ENCODE results near the gene TLR9. TPM values are rescaled to one million over a fixed set of nuclear protein-coding genes. Genes with fewer than 3 reads are reported as not detected.
"Not testable (repeated sequence)": the region's sequence is repeated elsewhere in the genome, so short reads cannot be mapped to it uniquely, and the experiment has no call there.

The TLR9 gene
- polyA plus RNA-seq, 3 donors from 2014 or later: not detected

DNA sequence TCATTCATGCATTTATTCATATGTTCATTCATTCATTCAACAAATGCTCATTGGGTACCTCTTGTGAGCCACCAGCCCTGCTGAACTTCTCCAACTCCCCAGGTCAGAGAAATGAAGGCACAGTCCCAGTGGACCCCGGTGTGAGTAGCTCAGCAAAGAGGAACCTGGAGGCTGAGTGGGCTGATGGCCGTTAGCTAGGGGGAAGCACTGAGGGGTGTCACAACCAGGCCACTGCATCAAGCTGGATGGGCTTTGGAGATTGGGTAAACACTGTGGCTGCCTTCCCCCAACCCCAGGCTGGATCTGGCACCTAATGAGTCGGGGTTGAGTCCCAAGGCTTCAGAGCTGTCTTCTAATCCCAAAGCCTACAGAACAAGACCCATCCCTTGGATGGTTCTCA is 39.6 kb downstream of the TLR9 start:
- Mint-ChIP-seq H3K27me3 (ENCODE audit: low read depth in 3 of 3) (peaks cover 0 to 2% (median 0%) of the 10 kb centered on the region in 3 donors), H3K27ac (no peak overlapping the region), H3K9me3 (no peaks in the 10 kb centered on the region), H3K4me3 (no peak overlapping the region), H3K4me1 (peaks cover 28 to 30% of the 10 kb centered on the region in 2 donors), H3K36me3 (no peaks in the 10 kb centered on the region)
- no peak for DNase-seq

DNA sequence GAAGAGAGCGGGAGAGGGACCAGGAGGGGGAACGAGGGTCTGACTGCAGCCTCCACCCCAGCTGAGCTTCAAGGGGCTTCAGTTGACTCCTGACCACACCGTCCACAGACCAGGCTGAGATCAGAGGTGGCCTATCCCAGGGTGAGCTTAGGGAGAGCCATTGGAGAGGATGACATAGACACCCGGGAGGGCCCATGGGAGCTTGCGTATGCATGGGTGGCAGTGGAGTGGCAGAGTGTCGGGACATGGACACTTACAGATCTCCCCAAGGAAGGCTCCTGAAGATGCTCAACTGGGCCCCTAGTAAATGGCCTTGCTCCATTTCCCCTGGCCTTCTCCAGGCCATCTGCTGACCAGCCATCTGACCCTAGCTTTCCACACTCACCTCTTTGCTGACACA is 40.1 kb downstream of the TLR9 start:
- H3K27me3 Mint-ChIP-seq (ENCODE audit: low read depth in 3 of 3): peaks cover 0 to 2% (median 0%) of the 10 kb centered on the region in 3 donors
- no peak for DNase-seq
- H3K36me3 Mint-ChIP-seq: no peaks in the 10 kb centered on the region
- no peaks in the 10 kb centered on the region for H3K9me3 Mint-ChIP-seq
- H3K4me3 Mint-ChIP-seq: no peak overlapping the region
- peak overlapping the region in 2 of 6 donors; percentile 10 to 26 for H3K27ac Mint-ChIP-seq
- peaks cover 29 to 34% of the 10 kb centered on the region in 2 donors for H3K4me1 Mint-ChIP-seq

DNA sequence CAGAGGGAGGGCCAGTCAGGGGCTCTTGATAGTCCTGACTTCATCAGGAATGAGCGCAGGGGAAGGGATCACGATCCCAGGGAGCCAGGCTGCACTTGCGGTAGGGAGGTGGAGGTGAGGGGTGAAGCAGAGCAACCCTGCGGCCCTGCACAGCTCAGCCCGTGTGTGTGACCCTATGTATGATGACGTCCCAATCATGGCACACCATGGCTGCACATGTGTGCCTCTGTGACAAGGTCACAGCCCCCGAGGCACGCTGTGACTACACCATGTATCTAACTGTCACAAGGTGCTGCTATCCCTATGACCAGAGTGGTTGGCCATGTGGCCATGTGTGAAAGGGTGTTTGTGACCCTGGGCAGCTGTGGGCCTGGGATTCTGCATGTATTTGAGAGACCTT is 40.8 kb downstream of the TLR9 start:
- Mint-ChIP-seq H3K4me1 (peaks cover 29 to 34% of the 10 kb centered on the region in 2 donors), H3K4me3 (no peak overlapping the region), H3K36me3 (no peaks in the 10 kb centered on the region), H3K27me3 (ENCODE audit: low read depth in 3 of 3) (peaks cover 0 to 2% (median 0%) of the 10 kb centered on the region in 3 donors), H3K27ac (peak overlapping the region in 1 of 6 donors; percentile 57), H3K9me3 (no peaks in the 10 kb centered on the region)
- DNase-seq: no peak

DNA sequence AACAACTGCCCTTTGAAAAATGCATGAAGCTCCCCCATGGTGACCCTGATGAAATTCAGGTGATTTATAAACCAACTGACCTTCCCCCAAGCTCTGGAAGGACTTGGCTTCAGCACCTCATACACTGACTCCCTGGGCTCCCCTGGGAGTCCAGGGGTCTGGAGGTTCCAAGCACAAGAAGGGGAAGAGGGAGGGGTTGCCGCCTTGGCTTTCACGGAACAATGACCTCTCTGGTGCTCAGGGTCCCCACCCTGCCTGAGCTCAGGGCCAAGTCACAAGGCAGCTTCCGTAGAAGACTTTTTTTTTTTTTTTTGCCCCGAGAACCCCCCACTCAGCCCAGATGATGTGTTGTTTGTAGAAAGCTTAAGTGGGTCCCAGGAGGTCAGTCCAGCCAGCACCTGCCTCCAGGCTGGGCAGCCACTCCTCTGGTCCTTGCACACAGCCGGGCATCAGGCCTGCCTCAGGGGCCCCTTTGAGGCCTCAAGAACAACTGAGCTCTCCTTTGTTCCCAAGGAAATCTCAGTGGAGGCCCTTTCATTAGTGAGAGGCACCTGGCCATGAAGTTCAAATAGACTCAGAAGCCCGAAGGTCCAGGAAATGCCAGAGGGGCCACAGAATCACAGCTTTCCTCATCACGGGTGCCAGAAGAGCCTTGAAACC is 41.5 kb downstream of the TLR9 start:
- DNase-seq: no peak
- peak overlapping the region in 2 of 5 donors; percentile 13 to 18 for H3K4me3 Mint-ChIP-seq
- no peaks in the 10 kb centered on the region for H3K36me3 Mint-ChIP-seq

DNA sequence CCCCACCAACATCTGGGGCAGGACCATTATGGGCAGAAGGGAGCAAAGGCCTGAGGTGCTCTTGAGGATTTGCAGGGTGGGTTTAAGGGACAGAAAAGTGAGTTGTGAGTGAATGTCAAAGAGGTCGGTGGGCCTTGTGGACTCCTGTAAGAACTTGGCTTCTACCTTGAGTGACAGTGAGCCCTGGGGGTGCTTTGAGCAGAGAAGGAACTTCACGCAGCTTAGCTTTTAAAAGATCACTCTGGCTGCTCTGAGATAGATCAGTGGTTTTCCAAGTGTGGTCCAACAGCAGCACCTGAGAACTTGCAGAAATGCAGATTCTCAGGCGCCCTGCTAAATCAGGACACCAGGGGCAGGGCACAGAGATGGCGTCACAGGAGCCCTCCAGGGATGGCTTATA is 42.8 kb downstream of the TLR9 start:
- peaks cover 29 to 34% of the 10 kb centered on the region in 2 donors for H3K4me1 Mint-ChIP-seq
- peak overlapping the region; percentile 11 to 66 (median 62) for H3K4me3 Mint-ChIP-seq
- H3K27me3 Mint-ChIP-seq (ENCODE audit: low read depth in 3 of 3): peaks cover 0 to 2% (median 2%) of the 10 kb centered on the region in 3 donors
- peak overlapping the region; percentile 38 to 87 (median 54) for H3K27ac Mint-ChIP-seq
- H3K9me3 Mint-ChIP-seq: no peaks in the 10 kb centered on the region
- H3K36me3 Mint-ChIP-seq: no peaks in the 10 kb centered on the region
- no peak for DNase-seq

More for the DNA sequence above, 41.5 kb downstream of the TLR9 start:
- Mint-ChIP-seq H3K4me1 (peaks cover 29 to 34% of the 10 kb centered on the region in 2 donors), H3K27ac (no peak overlapping the region), H3K27me3 (ENCODE audit: low read depth in 3 of 3) (peaks cover 0 to 2% (median 0%) of the 10 kb centered on the region in 3 donors), H3K9me3 (no peaks in the 10 kb centered on the region)

DNA sequence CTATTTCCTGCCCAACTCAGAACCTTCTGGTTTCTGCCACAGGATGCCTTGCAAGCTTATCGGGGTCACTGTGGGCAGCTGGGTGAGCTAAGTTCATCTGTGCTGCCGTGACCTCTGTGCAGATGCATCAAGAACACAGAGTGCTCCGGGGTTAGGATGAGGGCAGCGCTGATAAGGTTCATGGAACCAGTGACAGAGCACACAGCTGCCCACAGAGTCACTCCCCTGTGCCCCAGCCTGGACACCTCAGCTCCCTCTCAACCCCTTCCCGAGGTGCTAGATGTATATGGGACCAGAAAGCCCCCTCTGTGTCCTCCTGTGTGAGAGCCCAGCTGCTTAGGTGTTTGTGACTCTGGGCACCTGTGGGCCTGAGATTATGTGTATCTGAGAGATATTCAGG is 43.2 kb downstream of the TLR9 start:
- peak; percentile 21 to 47 (median 37) for DNase-seq
- Mint-ChIP-seq H3K27me3 (ENCODE audit: low read depth in 3 of 3) (peaks cover 0 to 2% (median 0%) of the 10 kb centered on the region in 3 donors), H3K27ac (peak overlapping the region; percentile 38 to 87 (median 54)), H3K4me1 (peaks cover 29 to 34% of the 10 kb centered on the region in 2 donors), H3K9me3 (no peaks in the 10 kb centered on the region), H3K4me3 (peak overlapping the region; percentile 11 to 66 (median 62)), H3K36me3 (no peaks in the 10 kb centered on the region)

DNA sequence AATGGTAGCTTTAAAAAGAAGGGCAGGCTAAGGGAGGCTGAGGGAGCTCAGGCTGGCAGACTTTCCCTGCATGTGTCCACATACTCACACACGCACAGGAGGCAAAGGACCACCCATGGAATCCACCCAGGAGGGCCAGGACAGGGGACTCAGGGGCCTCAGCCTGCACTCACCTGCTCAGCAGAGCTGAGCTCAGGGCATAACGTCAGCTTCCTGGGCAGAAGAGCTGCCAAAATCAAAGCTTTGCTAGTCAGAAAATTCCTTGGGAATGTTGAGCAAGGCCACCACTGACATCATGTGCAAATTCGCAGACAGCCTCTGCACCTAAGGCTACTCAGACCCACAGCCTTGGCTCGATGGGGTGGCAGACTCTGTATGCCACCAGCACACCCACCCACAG is 43.9 kb downstream of the TLR9 start:
- Mint-ChIP-seq H3K4me1 (peaks cover 29 to 34% of the 10 kb centered on the region in 2 donors), H3K27ac (peak overlapping the region in 5 of 6 donors; percentile 41 to 87 (median 62))

DNA sequence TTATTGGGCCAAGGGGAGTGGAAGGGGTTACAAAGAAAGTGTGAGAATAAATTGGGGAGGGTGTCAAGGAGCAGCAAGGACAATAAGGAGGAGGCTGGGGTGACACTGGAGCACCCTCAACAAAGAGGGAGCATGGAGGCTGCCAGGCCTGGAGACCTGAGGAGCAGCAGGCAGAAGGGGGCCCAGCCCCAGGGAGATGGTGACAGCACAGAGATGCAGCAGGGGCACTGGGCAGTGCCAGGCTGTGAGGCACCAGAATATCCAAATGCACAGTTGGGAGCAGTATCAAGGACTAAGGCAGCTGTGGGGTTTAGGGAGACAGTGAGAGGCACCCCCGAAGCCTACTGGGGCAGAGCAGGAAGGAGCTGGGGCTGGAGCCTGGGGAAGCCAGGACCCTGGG is 46.9 kb downstream of the TLR9 start:
- Mint-ChIP-seq H3K4me1 (peaks cover 27 to 31% of the 10 kb centered on the region in 2 donors), H3K4me3 (no peak overlapping the region), H3K9me3 (no peaks in the 10 kb centered on the region), H3K36me3 (no peaks in the 10 kb centered on the region), H3K27me3 (ENCODE audit: low read depth in 3 of 3) (peaks cover 0 to 2% (median 2%) of the 10 kb centered on the region in 3 donors), H3K27ac (no peak overlapping the region)
- no peak for DNase-seq

More for the DNA sequence above, 43.9 kb downstream of the TLR9 start:
- Mint-ChIP-seq H3K4me3 (peak overlapping the region in 2 of 5 donors; percentile 12 to 51), H3K9me3 (no peaks in the 10 kb centered on the region), H3K36me3 (no peaks in the 10 kb centered on the region), H3K27me3 (ENCODE audit: low read depth in 3 of 3) (peaks cover 0 to 2% (median 0%) of the 10 kb centered on the region in 3 donors)
- no peak for DNase-seq

DNA sequence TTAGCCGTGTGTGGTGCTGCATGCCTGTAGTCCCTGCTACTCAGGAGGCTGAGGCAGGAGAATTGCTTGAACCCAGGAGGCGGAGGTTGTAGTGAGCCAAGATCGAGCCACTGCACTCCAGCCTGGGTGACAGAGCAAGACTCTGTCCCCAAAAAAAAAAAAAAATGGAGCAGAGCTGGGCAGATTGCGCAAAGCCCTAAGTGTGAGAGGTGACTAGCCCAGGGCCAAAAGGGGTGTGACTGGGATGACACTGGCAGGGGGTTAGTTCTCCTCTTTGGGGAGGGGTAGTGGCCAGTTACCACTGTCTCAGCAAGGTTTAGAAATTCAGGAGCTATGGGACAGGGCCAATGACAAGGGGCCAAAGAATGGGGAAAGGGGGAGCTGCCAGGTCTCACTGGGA is 47.3 kb downstream of the TLR9 start:
- not testable (repeated sequence) for H3K36me3 Mint-ChIP-seq; H3K27me3 Mint-ChIP-seq (ENCODE audit: low read depth in 3 of 3); H3K9me3 Mint-ChIP-seq; DNase-seq; H3K4me3 Mint-ChIP-seq; H3K27ac Mint-ChIP-seq
- H3K4me1 Mint-ChIP-seq: peaks cover 23 to 27% of the 10 kb centered on the region in 2 donors

DNA sequence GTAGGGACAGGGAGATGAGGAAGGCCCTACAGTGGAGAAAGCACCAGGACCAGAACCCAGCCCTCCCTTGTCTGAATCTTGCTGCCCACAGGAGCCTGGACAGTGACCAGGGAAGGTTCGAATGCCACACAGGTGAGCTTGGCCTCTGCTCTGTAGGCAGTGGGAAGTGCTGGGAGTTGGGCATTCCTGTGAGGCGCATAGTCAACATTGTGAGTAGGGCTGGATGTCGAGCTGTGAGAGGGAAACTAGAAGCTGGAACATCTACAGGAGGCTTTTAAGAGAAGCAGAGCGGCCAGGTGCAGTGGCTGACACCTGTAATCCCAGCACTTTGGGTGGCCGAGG is 47.8 kb downstream of the TLR9 start:
- Mint-ChIP-seq H3K4me3 (no peak overlapping the region), H3K9me3 (no peaks in the 10 kb centered on the region), H3K27me3 (ENCODE audit: low read depth in 3 of 3) (peaks cover 0 to 3% (median 2%) of the 10 kb centered on the region in 3 donors), H3K4me1 (peaks cover 18 to 22% of the 10 kb centered on the region in 2 donors), H3K36me3 (no peaks in the 10 kb centered on the region), H3K27ac (no peak overlapping the region)
- no peak for DNase-seq

DNA sequence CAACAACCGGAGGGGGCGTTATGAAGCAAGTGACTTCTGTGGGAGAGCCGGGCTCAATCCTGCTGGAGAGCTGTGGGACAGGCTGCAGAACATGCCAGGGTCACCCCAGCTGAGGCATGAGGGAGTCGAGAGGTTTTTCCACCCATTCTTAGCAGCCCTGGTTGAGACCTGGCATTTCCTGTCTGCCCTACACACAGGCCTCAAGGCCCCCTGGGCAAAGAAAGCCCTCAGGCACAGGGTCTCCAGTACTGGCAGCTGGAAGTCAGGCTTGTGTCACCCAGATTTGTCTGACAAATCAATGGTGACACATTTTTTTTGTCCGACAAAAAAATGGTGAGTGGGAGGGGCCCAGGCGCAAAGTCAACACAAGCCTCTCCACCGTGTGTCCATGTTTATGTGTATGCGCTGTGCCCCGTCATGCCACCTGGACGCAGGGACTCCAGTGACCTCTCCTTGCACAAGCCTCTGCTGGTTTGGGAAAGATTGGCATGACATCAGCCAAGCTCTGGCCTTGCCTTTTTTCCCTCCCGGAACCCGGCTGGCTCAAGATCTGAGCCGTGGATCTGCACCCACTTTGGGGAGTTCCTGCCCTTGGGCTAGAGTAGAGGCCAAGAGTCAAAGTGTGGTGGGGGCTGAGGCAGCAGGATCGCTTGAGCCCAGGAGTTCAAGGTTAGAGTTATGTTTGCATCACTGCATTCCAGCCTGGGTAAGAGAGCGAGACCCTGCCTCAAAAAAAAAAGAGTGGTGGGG is 48.3 kb downstream of the TLR9 start:
- no peaks in the 10 kb centered on the region for H3K9me3 Mint-ChIP-seq
- DNase-seq: no peak
- no peak overlapping the region for H3K4me3 Mint-ChIP-seq
- peaks cover 0 to 3% (median 2%) of the 10 kb centered on the region in 3 donors for H3K27me3 Mint-ChIP-seq (ENCODE audit: low read depth in 3 of 3)
- no peaks in the 10 kb centered on the region for H3K36me3 Mint-ChIP-seq
- no peak overlapping the region for H3K27ac Mint-ChIP-seq
- H3K4me1 Mint-ChIP-seq: peaks cover 13 to 17% of the 10 kb centered on the region in 2 donors

DNA sequence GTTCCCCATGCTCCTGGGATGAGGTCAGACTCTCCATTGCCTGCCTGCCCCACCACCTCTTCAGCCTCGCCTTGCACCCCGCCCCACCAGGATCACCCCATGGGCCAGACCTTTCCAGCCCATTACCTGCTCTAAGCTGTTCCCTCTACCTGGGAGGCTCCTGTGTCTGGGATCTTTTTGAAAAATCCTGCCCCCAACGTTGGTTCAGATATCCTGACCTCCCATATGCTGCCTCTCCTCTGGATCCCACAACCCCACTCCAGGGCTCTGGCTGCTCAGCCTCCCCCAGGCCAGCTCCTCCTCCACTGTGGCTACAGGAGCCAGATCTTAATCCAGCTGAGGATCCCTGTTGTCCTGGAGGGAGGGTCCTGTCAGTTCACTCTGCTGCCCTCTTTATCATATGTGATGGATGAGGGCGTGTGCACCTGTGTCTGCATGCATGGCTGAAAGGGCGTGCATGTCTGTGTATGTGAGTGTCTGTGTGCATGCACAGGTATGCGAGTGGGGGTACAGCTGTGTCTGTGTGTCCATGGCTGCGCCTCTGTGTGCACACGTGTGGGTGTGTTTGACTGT is 49.2 kb downstream of the TLR9 start:
- Mint-ChIP-seq H3K4me1 (peaks cover 4 to 8% of the 10 kb centered on the region in 2 donors), H3K27ac (peak overlapping the region in 1 of 6 donors; percentile 62), H3K27me3 (ENCODE audit: low read depth in 3 of 3) (peaks cover 0 to 3% (median 2%) of the 10 kb centered on the region in 3 donors), H3K36me3 (no peaks in the 10 kb centered on the region), H3K4me3 (no peak overlapping the region), H3K9me3 (no peaks in the 10 kb centered on the region)
- DNase-seq: no peak

DNA sequence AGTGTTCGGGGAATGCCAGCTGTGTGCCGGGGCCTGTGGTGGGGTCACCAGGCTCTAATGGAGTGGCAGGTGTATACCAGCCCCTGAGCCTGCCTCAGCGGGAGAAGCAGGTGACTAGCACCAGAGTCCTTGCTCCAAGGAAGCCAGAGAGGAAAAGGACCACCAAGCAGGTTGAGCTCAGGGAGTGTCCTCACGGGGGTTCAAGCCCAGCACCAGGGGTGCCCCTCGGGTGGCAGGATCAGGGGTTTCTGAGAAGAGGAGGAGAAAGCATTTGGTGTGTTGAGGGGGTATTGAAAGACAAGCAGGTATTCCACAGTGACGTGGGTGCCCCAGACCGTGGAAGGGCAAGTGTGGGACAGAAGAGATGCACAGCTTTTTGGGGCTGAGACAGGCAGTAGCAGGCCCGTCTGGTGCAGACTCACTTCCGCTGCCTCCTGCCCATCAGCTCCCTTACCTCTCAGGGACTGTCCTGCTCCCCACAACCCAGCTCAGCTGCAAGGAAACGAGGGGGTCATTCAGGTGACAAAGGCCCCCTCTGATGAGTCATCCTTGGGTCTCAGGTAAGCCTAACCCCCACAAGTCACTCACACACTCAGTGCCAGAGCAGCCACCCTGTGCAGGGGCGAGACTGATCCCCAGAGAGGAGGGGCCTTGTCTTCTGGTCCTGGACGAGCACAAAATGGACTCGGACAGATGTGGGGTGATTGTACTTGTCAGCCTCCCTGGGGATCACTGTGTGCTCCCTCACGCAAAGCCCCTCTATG is 49.8 kb downstream of the TLR9 start:
- DNase-seq: no peak
- Mint-ChIP-seq H3K27me3 (ENCODE audit: low read depth in 3 of 3) (peaks cover 0 to 3% (median 2%) of the 10 kb centered on the region in 3 donors), H3K9me3 (no peaks in the 10 kb centered on the region), H3K27ac (peak overlapping the region in 1 of 6 donors; percentile 53), H3K4me1 (peaks cover 1 to 2% of the 10 kb centered on the region in 2 donors), H3K4me3 (no peak overlapping the region), H3K36me3 (no peaks in the 10 kb centered on the region)

Data from immature natural killer cell (primary cell).